A549 (cell line): ENCODE results near the gene RAPGEF6. TPM values are rescaled to one million over a fixed set of nuclear protein-coding genes. Genes with fewer than 3 reads are reported as not detected.

ENCODE experiments used
- ATAC-seq, 2 experiments: fragments of 200-7000 bp in 1 of 2; fragments of >200 bp in 1 of 2; cut with Nextera tagmentation in 1 of 2; cut with Tn5 transposase in 1 of 2; 3 replicates each; pipeline versions ENCODE4 v1.8.0 to v1.9.1; 2018 to 2020; ENCODE audit warnings: mild to moderate bottlenecking in 1 of 2, moderate library complexity in 1 of 2
- CTCF ChIA-PET: fragments of 300-600 bp; sonication (Branson Sonifier 250); formaldehyde crosslinking; extraction: SDS; loops from one replicate; lab custom pipeline; 2021; ENCODE audit warnings: antibody characterized with exemption, inconsistent platforms; lab: Yijun Ruan, JAX
- POLR2A ChIA-PET: fragments of 350-600 bp; formaldehyde crosslinking; extraction: SDS; loops from one replicate; lab custom pipeline; 2021; ENCODE audit warnings: antibody characterized with exemption, inconsistent platforms; lab: Yijun Ruan, JAX
- DNase-seq, 2 experiments: peaks; one replicate each; pipeline versions ENCODE4 v3.0.0 to v3.0.0-alpha.2; 2011 to 2016; ENCODE audit warnings: low read depth in 1 of 2, low spot score in 1 of 2
- FAIRE-seq: peaks from 2 replicates; lab custom pipeline; 2011; peaks lifted over from hg19 to GRCh38; lab: Jason Lieb, UNC
- H3K27ac ChIP-seq, 2 experiments: fragments of >200 bp; sonication (Bioruptor Twin); formaldehyde crosslinking; 3 replicates each; pipeline ENCODE4 v1.5.1; 2016 to 2017
- H3K4me1 ChIP-seq: fragments of >200 bp; sonication (Bioruptor Twin); formaldehyde crosslinking; 3 replicates; pipeline ENCODE4 v1.6.1; 2016
- H3K4me2 ChIP-seq: fragments of >200 bp; sonication (Bioruptor Twin); formaldehyde crosslinking; 3 replicates; pipeline ENCODE4 v1.6.1; 2016
- H3K4me3 ChIP-seq: fragments of >200 bp; sonication (Bioruptor Twin); formaldehyde crosslinking; 3 replicates; pipeline ENCODE4 v1.5.1; 2016
- H3K9me3 ChIP-seq: fragments of >200 bp; sonication (Bioruptor Twin); formaldehyde crosslinking; 3 replicates; pipeline ENCODE4 v1.6.1; 2016
- ATOH8 ChIP-seq: fragments of 250-450 bp; sonication (Bioruptor Pico); IDR thresholded peaks from 2 replicates; pipeline ENCODE4 v1.5.0; 2020; ENCODE audit warnings: low read depth, mild to moderate bottlenecking, moderate library complexity
- CEBPB ChIP-seq, 2 experiments: fragments of >200 bp in 1 of 2; sonication (Bioruptor Twin) in 1 of 2; formaldehyde crosslinking in 1 of 2; IDR thresholded peaks; 2 replicates each; pipeline ENCODE4 v1.6.1; 2012 to 2016
- CHD4 ChIP-seq: fragments of 200-600 bp; sonication (generic); IDR thresholded peaks from 2 replicates; pipeline ENCODE4 v1.6.1; 2016; ENCODE audit warnings: antibody characterized with exemption, mild to moderate bottlenecking, borderline replicate concordance
- EHF ChIP-seq: fragments of 250-450 bp; sonication (Bioruptor Pico); IDR thresholded peaks from 2 replicates; pipeline ENCODE4 v1.5.0; 2020; ENCODE audit warnings: mild to moderate bottlenecking
- ELK1 ChIP-seq: fragments of 150-350 bp; IDR thresholded peaks from 2 replicates; pipeline ENCODE4 v1.6.1; 2014; ENCODE audit warnings: low read depth, mild to moderate bottlenecking, low read length
- EP300 ChIP-seq, 2 experiments: fragments of >200 bp; sonication (Bioruptor Twin); formaldehyde crosslinking; IDR thresholded peaks; 2 replicates in 1 of 2; 3 replicates in 1 of 2; pipeline ENCODE4 v1.6.1; 2016 to 2017
- ESRRA ChIP-seq: fragments of 150-350 bp; IDR thresholded peaks from 2 replicates; pipeline ENCODE4 v1.6.1; 2014; ENCODE audit warnings: mild to moderate bottlenecking, low read length, borderline replicate concordance
- FOSB ChIP-seq: fragments of 250-450 bp; sonication (Bioruptor Pico); IDR thresholded peaks from 2 replicates; pipeline ENCODE4 v1.5.0; 2020; ENCODE audit warnings: mild to moderate bottlenecking, moderate library complexity
- FOSL2 ChIP-seq, 2 experiments: fragments of 450-650 bp in 1 of 2; fragments of >200 bp in 1 of 2; sonication (Bioruptor Twin) in 1 of 2; formaldehyde crosslinking; IDR thresholded peaks; 2 replicates each; pipeline versions ENCODE4 v1.5.0 to v1.6.1; 2016 to 2020; ENCODE audit warnings: mild to moderate bottlenecking in 1 of 2, moderate library complexity in 1 of 2
- FOXS1 ChIP-seq: fragments of 250-450 bp; sonication (Bioruptor Pico); IDR thresholded peaks from 2 replicates; pipeline ENCODE4 v1.5.0; 2020; ENCODE audit warnings: mild to moderate bottlenecking, moderate library complexity
- JUN ChIP-seq, 2 experiments: fragments of >200 bp; sonication (Bioruptor Twin); formaldehyde crosslinking; IDR thresholded peaks; 2 replicates in 1 of 2; 3 replicates in 1 of 2; pipeline ENCODE4 v1.6.1; 2016 to 2017
- MAFK ChIP-seq: fragments of 450-650 bp; IDR thresholded peaks from 2 replicates; pipeline ENCODE4 v1.6.1; 2014; ENCODE audit not compliant: partially characterized antibody
- NFE2L2 ChIP-seq: fragments of 150-350 bp; conservative IDR thresholded peaks from 2 replicates; pipeline ENCODE4 v1.6.1; 2014; ENCODE audit warnings: low read length
- NR3C1 ChIP-seq: fragments of >200 bp; sonication (Bioruptor Twin); formaldehyde crosslinking; IDR thresholded peaks from 3 replicates; pipeline ENCODE4 v1.6.1; 2017
- PBX3 ChIP-seq: IDR thresholded peaks from 2 replicates; pipeline ENCODE4 v1.6.1; 2012
- PHF8 ChIP-seq: fragments of 200-600 bp; sonication (generic); IDR thresholded peaks from 2 replicates; pipeline ENCODE4 v1.6.1; 2016; ENCODE audit warnings: low read depth, mild to moderate bottlenecking, antibody characterized with exemption, moderate library complexity, borderline replicate concordance
- RAD21 ChIP-seq, 2 experiments: fragments of >200 bp in 1 of 2; sonication (Bioruptor Twin) in 1 of 2; formaldehyde crosslinking in 1 of 2; IDR thresholded peaks in 1 of 2; conservative IDR thresholded peaks in 1 of 2; 2 replicates in 1 of 2; 3 replicates in 1 of 2; pipeline ENCODE4 v1.6.1; 2012 to 2018; ENCODE audit warnings: inconsistent platforms in 1 of 2
- RCOR1 ChIP-seq: fragments of 150-350 bp; IDR thresholded peaks from 2 replicates; pipeline ENCODE4 v1.6.1; 2014; ENCODE audit warnings: antibody characterized with exemption, low read length, low read depth
- REST ChIP-seq: fragments of 200-600 bp; sonication (generic); IDR thresholded peaks from 2 replicates; pipeline ENCODE4 v1.6.1; 2016; ENCODE audit warnings: antibody characterized with exemption, mild to moderate bottlenecking, moderate library complexity
- RFX5 ChIP-seq: fragments of 450-650 bp; IDR thresholded peaks from 2 replicates; pipeline ENCODE4 v1.7.1; 2014; ENCODE audit warnings: antibody characterized with exemption, mild to moderate bottlenecking, moderate library complexity
- SMC3 ChIP-seq: fragments of >200 bp; sonication (Bioruptor Twin); formaldehyde crosslinking; IDR thresholded peaks from 3 replicates; pipeline ENCODE4 v1.6.1; 2018; ENCODE audit warnings: inconsistent platforms
- SREBF2 ChIP-seq: fragments of 450-650 bp; IDR thresholded peaks from 2 replicates; pipeline ENCODE4 v1.6.1; 2014; ENCODE audit warnings: mild to moderate bottlenecking, moderate library complexity
- TFCP2L1 ChIP-seq: fragments of 250-450 bp; sonication (Bioruptor Pico); IDR thresholded peaks from 2 replicates; pipeline ENCODE4 v1.5.0; 2021; ENCODE audit warnings: mild to moderate bottlenecking
- USF2 ChIP-seq: fragments of 450-650 bp; IDR thresholded peaks from 2 replicates; pipeline ENCODE4 v1.6.1; 2014; ENCODE audit warnings: antibody characterized with exemption
- ZC3H11A ChIP-seq: fragments of 450-650 bp; IDR thresholded peaks from 2 replicates; pipeline ENCODE4 v1.6.1; 2014; ENCODE audit warnings: antibody characterized with exemption, mild to moderate bottlenecking
- ZFP36 ChIP-seq: fragments of 450-650 bp; IDR thresholded peaks from 2 replicates; pipeline ENCODE4 v1.6.1; 2014; ENCODE audit warnings: borderline replicate concordance; ENCODE audit not compliant: partially characterized antibody
- WGBS: methylation state at CpG from one replicate; pipeline ENCODE4 v1.1.6; 2017; ENCODE audit errors: missing lambda C conversion rate; 5-methylcytosine and 5-hydroxymethylcytosine counted together
- polyA plus RNA-seq, 4 experiments: library from polyadenylated mRNA; depleted of rRNA in 3 of 4; stranded (reverse); fragments of >200 nt; fragmentation: RNase III in 1 of 4; extraction: RNeasy Plus Mini Kit Qiagen cat#74134 plus additional on column Dnase treatment in 1 of 4; gene quantifications; 2 replicates in 3 of 4; 3 replicates in 1 of 4; pipeline ENCODE4 v1.2.3, GENCODE V29; 2011 to 2017

RAPGEF6 gene
- polyA plus RNA-seq, 2 of the 4 experiments (the other 2 are of a cell fraction): 5.9 to 15.2 TPM

GRCh38 chr5:131419877-131420276 lies 215.2 kb downstream of the RAPGEF6 start:
- ChIA-PET CTCF (interaction anchor here (0.6 to 2.0 kb wide), 5 partner anchors 9 to 257 kb away, joined by 3 to 7 read pairs (median 4); no protein-coding TSS in a partner anchor), POLR2A (no interaction called here)
- no peak for TF ChIP-seq SREBF2
- no peak for TF ChIP-seq RCOR1
- no peak for TF ChIP-seq NFE2L2
- no peak for TF ChIP-seq CEBPB (IDR thresholded peaks at IDR 0.05)
- no peak for TF ChIP-seq ELK1
- no peak for TF ChIP-seq NR3C1
- no peak for TF ChIP-seq ATOH8 (CRISPR knock-in tag)
- no peak for TF ChIP-seq USF2
- no peak for TF ChIP-seq PBX3
- TF ChIP-seq FOSB (CRISPR knock-in tag): no peak
- no peak for TF ChIP-seq ZFP36
- no peak for TF ChIP-seq ZC3H11A
- TF ChIP-seq CHD4: no peak
- TF ChIP-seq EP300 (IDR thresholded peaks at IDR 0.05): no peak
- ATAC-seq (no peak), DNase-seq (no peak), FAIRE-seq (no peak)
- Histone ChIP-seq H3K9me3 (no peaks in the 10 kb centered on the region), H3K27ac (no peak overlapping the region), H3K4me1 (no peaks in the 10 kb centered on the region), H3K4me2 (no peak overlapping the region), H3K4me3 (no peak overlapping the region)
- 81% methylated on average over 4 of the region's 4 CpGs for WGBS

GRCh38 chr5:131418846-131419245 lies 216.2 kb downstream of the RAPGEF6 start:
- POLR2A ChIA-PET: no interaction called here
- TF ChIP-seq MAFK: no peak
- no peak for TF ChIP-seq SMC3
- TF ChIP-seq JUN (IDR thresholded peaks at IDR 0.05): no peak
- TF ChIP-seq EHF (CRISPR knock-in tag): no peak
- no peak for TF ChIP-seq RAD21 (conservative IDR thresholded peaks at IDR 0.05 in 1 of 2, IDR thresholded peaks at IDR 0.05 in 1 of 2)
- TF ChIP-seq FOXS1 (CRISPR knock-in tag): no peak
- no peak for TF ChIP-seq RFX5
- no peak for TF ChIP-seq ZC3H11A
- TF ChIP-seq FOSB (CRISPR knock-in tag): no peak
- TF ChIP-seq TFCP2L1: no peak
- TF ChIP-seq REST: no peak
- TF ChIP-seq ESRRA: no peak
- TF ChIP-seq PHF8: no peak
- TF ChIP-seq FOSL2 (IDR thresholded peaks at IDR 0.05): no peak
- no peak for TF ChIP-seq FOSL2 (CRISPR knock-in tag; IDR thresholded peaks at IDR 0.05)
- TF ChIP-seq, all 56 proteins: peak for 0
- H3K27ac ChIP-seq: no peak overlapping the region
- DNase-seq (no peak), FAIRE-seq (no peak), ATAC-seq (no peak)
- H3K9me3 ChIP-seq: no peaks in the 10 kb centered on the region
- H3K4me3 ChIP-seq: no peak overlapping the region
- WGBS: 76% methylated on average over 7 of the region's 7 CpGs
- CTCF ChIA-PET: interaction anchor here (1.3 to 2.0 kb wide), 4 partner anchors 10 to 256 kb away, joined by 4 to 7 read pairs (median 4); no protein-coding TSS in a partner anchor
- no peaks in the 10 kb centered on the region for H3K4me1 ChIP-seq
- no peak overlapping the region for H3K4me2 ChIP-seq
